IMR-90 (cell line): ENCODE results near the gene TEX48. TPM values are rescaled to one million over a fixed set of nuclear protein-coding genes. Genes with fewer than 3 reads are reported as not detected.

Experiments
- ATAC-seq: fragments of 200-7000 bp; cut with Tn5 transposase; 2 replicates; pipeline ENCODE4 v1.9.1; 2020; ENCODE audit warnings: low read depth, mild to moderate bottlenecking, moderate library complexity
- BruUV-seq: library from RNA; stranded (reverse); fragments of 400-500 nt; replicated peaks from 2 replicates; lab custom pipeline; 2021; lab: Mats Ljungman, UMichigan
- CTCF ChIA-PET: fragments of 300-600 bp; formaldehyde crosslinking; extraction: SDS; loops from one replicate; lab custom pipeline; 2021; ENCODE audit warnings: antibody characterized with exemption; lab: Yijun Ruan, JAX
- POLR2A ChIA-PET: fragments of 300-600 bp; sonication (Branson Sonifier 250); formaldehyde crosslinking; loops from one replicate; lab custom pipeline; 2022; ENCODE audit warnings: antibody characterized with exemption; ENCODE audit not compliant: unreplicated experiment; lab: Charles Lee
- DNase-seq: peaks from one replicate; pipeline ENCODE4 v3.0.0; 2013
- H2AFZ ChIP-seq: replicated peaks from 2 replicates; pipeline ENCODE3; 2013; ENCODE audit warnings: low read length, mild to moderate bottlenecking; ENCODE audit not compliant: poor library complexity
- H2AK5ac ChIP-seq: 2 replicates; pipeline ENCODE4 v1.6.1; 2013; ENCODE audit warnings: low read depth, low read length, inconsistent platforms
- H2AK9ac ChIP-seq: replicated peaks from 2 replicates; pipeline ENCODE3; 2013; ENCODE audit warnings: mild to moderate bottlenecking, low read depth, low read length, moderate library complexity; ENCODE audit not compliant: poor library complexity
- H2BK120ac ChIP-seq: 2 replicates; pipeline ENCODE4 v1.6.1; 2013; ENCODE audit warnings: low read depth, low read length, inconsistent platforms
- H2BK15ac ChIP-seq: 3 replicates; pipeline ENCODE4 v1.6.1; 2013; ENCODE audit warnings: low read depth, low read length, inconsistent platforms
- H2BK20ac ChIP-seq: 2 replicates; pipeline ENCODE4 v1.6.1; 2013; ENCODE audit warnings: low read depth, mild to moderate bottlenecking, inconsistent platforms, low read length, moderate library complexity
- H2BK5ac ChIP-seq: 2 replicates; pipeline ENCODE4 v1.6.1; 2013; ENCODE audit warnings: mild to moderate bottlenecking, low read depth, low read length, inconsistent platforms; ENCODE audit not compliant: poor library complexity, severe bottlenecking
- H3K14ac ChIP-seq: replicated peaks from 2 replicates; pipeline ENCODE4 v1.6.1; 2013; ENCODE audit warnings: low read depth, low read length, inconsistent platforms
- H3K18ac ChIP-seq: 2 replicates; pipeline ENCODE4 v1.6.1; 2013; ENCODE audit warnings: low read depth, low read length, control low read depth
- H3K23ac ChIP-seq: 2 replicates; pipeline ENCODE4 v1.6.1; 2013; ENCODE audit warnings: low read depth, low read length, inconsistent platforms
- H3K27ac ChIP-seq: 2 replicates; pipeline ENCODE4 v1.5.1; 2013; ENCODE audit warnings: mild to moderate bottlenecking, control low read depth, low read length; ENCODE audit not compliant: insufficient read depth
- H3K27me3 ChIP-seq: 2 replicates; pipeline ENCODE4 v1.6.1; 2013; ENCODE audit warnings: low read length; ENCODE audit not compliant: control insufficient read depth, insufficient read depth
- H3K36me3 ChIP-seq: 2 replicates; pipeline ENCODE4 v1.6.1; 2013; ENCODE audit warnings: low read length, mixed read lengths; ENCODE audit not compliant: control insufficient read depth, insufficient read depth
- H3K4ac ChIP-seq: 2 replicates; pipeline ENCODE4 v1.6.1; 2013; ENCODE audit warnings: low read depth, low read length, inconsistent platforms
- H3K4me1 ChIP-seq: 2 replicates; pipeline ENCODE4 v1.6.1; 2013; ENCODE audit warnings: low read length, mixed read lengths; ENCODE audit not compliant: control insufficient read depth, insufficient read depth
- H3K4me2 ChIP-seq: 2 replicates; pipeline ENCODE4 v1.6.1; 2013; ENCODE audit warnings: low read depth, mild to moderate bottlenecking, control low read depth, low read length, moderate library complexity
- H3K4me3 ChIP-seq: 2 replicates; pipeline ENCODE4 v1.5.1; 2013; ENCODE audit warnings: low read depth, mild to moderate bottlenecking, control low read depth, low read length, moderate library complexity; ENCODE audit not compliant: insufficient read depth
- H3K56ac ChIP-seq: 2 replicates; pipeline ENCODE4 v1.6.1; 2013; ENCODE audit warnings: low read length, inconsistent platforms; ENCODE audit not compliant: insufficient read depth; ENCODE audit errors: extremely low read depth
- H3K79me1 ChIP-seq, 2 experiments: 2 replicates each; pipeline ENCODE4 v1.6.1; 2013; ENCODE audit warnings: low read length in 2 of 2, inconsistent platforms in 1 of 2, low read depth in 1 of 2
- H3K9ac ChIP-seq: 2 replicates; pipeline ENCODE4 v1.6.1; 2013; ENCODE audit warnings: low read depth, low read length, control low read depth
- H3K9me1 ChIP-seq: 2 replicates; pipeline ENCODE4 v1.6.1; 2013; ENCODE audit warnings: low read length, inconsistent platforms; ENCODE audit not compliant: insufficient read depth
- H3K9me3 ChIP-seq: 2 replicates; pipeline ENCODE4 v1.6.1; 2013; ENCODE audit warnings: low read length; ENCODE audit not compliant: control insufficient read depth, insufficient read depth
- H4K20me1 ChIP-seq: 2 replicates; pipeline ENCODE4 v1.6.1; 2013; ENCODE audit warnings: low read length, inconsistent platforms; ENCODE audit not compliant: insufficient read depth
- H4K5ac ChIP-seq: 2 replicates; pipeline ENCODE4 v1.6.1; 2013; ENCODE audit warnings: mild to moderate bottlenecking, low read depth, low read length, control low read depth
- H4K8ac ChIP-seq, 2 experiments: 2 replicates each; pipeline ENCODE4 v1.6.1; 2013; ENCODE audit warnings: low read depth in 2 of 2, low read length in 2 of 2, control low read depth in 1 of 2, inconsistent platforms in 1 of 2
- H4K91ac ChIP-seq: 2 replicates; pipeline ENCODE4 v1.6.1; 2013; ENCODE audit warnings: low read depth, low read length, inconsistent platforms; ENCODE audit not compliant: insufficient read depth
- BHLHE40 ChIP-seq: fragments of 150-350 bp; IDR thresholded peaks from 2 replicates; pipeline ENCODE4 v1.6.1; 2016; ENCODE audit warnings: mild to moderate bottlenecking, low read depth, low read length
- CTCF ChIP-seq: conservative IDR thresholded peaks from 2 replicates; pipeline ENCODE4 v1.5.1; 2012; ENCODE audit warnings: mild to moderate bottlenecking, low read depth, low read length, improper control_type of control experiment
- FOS ChIP-seq: fragments of 150-350 bp; IDR thresholded peaks from 2 replicates; pipeline ENCODE4 v1.6.1; 2016; ENCODE audit warnings: low read depth, low read length
- MAFK ChIP-seq: IDR thresholded peaks from 2 replicates; pipeline ENCODE4 v1.6.1; 2012; ENCODE audit warnings: low read depth, low read length, improper control_type of control experiment
- MAZ ChIP-seq: IDR thresholded peaks from 2 replicates; pipeline ENCODE4 v1.6.1; 2012; ENCODE audit warnings: low read depth, mild to moderate bottlenecking, low read length, improper control_type of control experiment, moderate library complexity, borderline replicate concordance
- NFE2L2 ChIP-seq: fragments of 150-350 bp; IDR thresholded peaks from 2 replicates; pipeline ENCODE4 v1.6.1; 2016; ENCODE audit warnings: low read depth, mild to moderate bottlenecking, low read length
- RAD21 ChIP-seq: IDR thresholded peaks from 2 replicates; pipeline ENCODE4 v1.6.1; 2012; ENCODE audit warnings: low read length, improper control_type of control experiment
- RCOR1 ChIP-seq: IDR thresholded peaks from 2 replicates; pipeline ENCODE4 v1.6.1; 2012; ENCODE audit warnings: mild to moderate bottlenecking, low read length, improper control_type of control experiment; ENCODE audit not compliant: insufficient replicate concordance
- USF2 ChIP-seq: fragments of 150-350 bp; IDR thresholded peaks from 2 replicates; pipeline ENCODE4 v1.6.1; 2017; ENCODE audit warnings: mild to moderate bottlenecking, antibody characterized with exemption, low read length, low read depth
- WGBS, 2 experiments: methylation state at CpG; one replicate each; pipeline versions ENCODE4 v1.1.5 to v1.1.7; 2013; ENCODE audit warnings: missing lambda C conversion rate in 2 of 2; ENCODE audit not compliant: insufficient read length in 1 of 2; ENCODE audit errors: extremely low coverage in 2 of 2; 5-methylcytosine and 5-hydroxymethylcytosine counted together
- dilution Hi-C: fragments of 300-500 bp; cut with HindIII; formaldehyde crosslinking; loops from one replicate; pipeline ENCODE4 v1.14.3; 2018; ENCODE audit warnings: low sequenced_read_pairs; ENCODE audit not compliant: unreplicated experiment
- in situ Hi-C: fragments of 300-500 bp; cut with MboI; formaldehyde crosslinking; loops from 3 replicates; pipeline ENCODE4 v1.14.3; 2019; ENCODE audit warnings: low sequenced_read_pairs, inconsistent platforms, mixed read lengths
- intact Hi-C: fragments of 100-400 bp; cut with micrococcal nuclease; formaldehyde crosslinking; loops from 2 replicates; pipeline ENCODE4 v1.10.0; 2022
- polyA plus RNA-seq, 3 experiments: library from polyadenylated mRNA; depleted of rRNA; stranded (reverse); fragments of >200 nt; gene quantifications; 2 replicates each; pipeline ENCODE4 v1.2.3, GENCODE V29; 2012; ENCODE audit warnings: low replicate concordance in 1 of 3
- total RNA-seq: library from RNA; depleted of rRNA; stranded (reverse); fragments of >200 nt; gene quantifications from 2 replicates; pipeline ENCODE4 v1.2.3, GENCODE V29; 2012

Gene TEX48
- total and polyA plus RNA-seq, 2 of the 4 experiments (the other 2 are of a cell fraction), result not detected

- peak; percentile 96 for TF ChIP-seq FOS
Observed at GRCh38 chr9:114677418-114677817, 4.6 kb downstream of the TEX48 start (continued).

GRCh38 chr9:114676901-114677300, 5.1 kb downstream of the TEX48 start:
- Histone ChIP-seq H2AFZ (no peak overlapping the region), H3K14ac (peak overlapping the region; percentile 98), H3K4me3 (no peak overlapping the region), H4K20me1 (no peaks in the 10 kb centered on the region), H3K79me1 (no peaks in the 10 kb centered on the region), H3K27me3 (peaks cover 2% of the 10 kb centered on the region; the same call in 1 of the 2 replicates), H3K4me1 (peaks cover 12% of the 10 kb centered on the region), H3K4ac (peak overlapping the region; percentile 97), H2AK9ac (peak overlapping the region; percentile 74), H2BK20ac (peak overlapping the region; percentile 98), H2AK5ac (peak overlapping the region; percentile 95), H3K18ac (peak overlapping the region; percentile 90), H3K27ac (peak overlapping the region; percentile 45; the same call in 1 of the 2 replicates), H4K5ac (peak overlapping the region; percentile 50; the same call in 1 of the 2 replicates), H2BK5ac (peak overlapping the region; percentile 94), H4K8ac (peak overlapping the region; percentile 55 to 92; a peak in 3 of 4 replicates), H2BK15ac (peak overlapping the region; percentile 98), H3K9ac (no peak overlapping the region), H3K56ac (peak overlapping the region; percentile 84; the same call in 1 of the 2 replicates), H3K36me3 (no peaks in the 10 kb centered on the region), H3K9me3 (no peaks in the 10 kb centered on the region), H3K23ac (peak overlapping the region; percentile 93), H3K9me1 (peaks cover 8% of the 10 kb centered on the region), H3K4me2 (peak overlapping the region; percentile 37; the same call in 1 of the 2 replicates), H4K91ac (peak overlapping the region; percentile 92), H2BK120ac (peak overlapping the region; percentile 99)
- no peak for TF ChIP-seq CTCF
- no peak for TF ChIP-seq RCOR1
- TF ChIP-seq MAFK, result no peak
- no peak for TF ChIP-seq NFE2L2
- TF ChIP-seq RAD21, result no peak
- no peak for TF ChIP-seq MAZ
- TF ChIP-seq USF2, result no peak
- no peak for TF ChIP-seq BHLHE40
- no peak for TF ChIP-seq FOS
- intact Hi-C loops (loop anchor here (5.0 kb wide), 1 partner anchor 45 kb away; no protein-coding TSS in a partner anchor), in situ Hi-C loops (loop anchor here (5.0 kb wide), 1 partner anchor 225 kb away; no protein-coding TSS in a partner anchor), dilution Hi-C loops (no loop called here)
- no CpG with 5 or more reads among the region's 4 CpGs for WGBS, 2 experiments
- ATAC-seq (no peak), DNase-seq (no peak)
- BruUV-seq, result no TSS peak
- ChIA-PET CTCF (interaction anchor here (0.6 to 1.4 kb wide), 4 partner anchors 15 to 338 kb away, joined by 3 to 5 read pairs (median 4); no protein-coding TSS in a partner anchor), POLR2A (interaction anchor here (0.7 kb wide), 1 partner anchor 731 kb away, joined by 4 read pairs; no protein-coding TSS in a partner anchor)
